Stimulated activated CD8-positive, alpha-beta memory T cell treated with anti-CD3 and anti-CD28 coated beads, Interleukin-7, amount 100 ng/mL, for 1 hour (primary cell): ENCODE measurements around the gene FGF3.

Experiments
- DNase-seq, 2 donors: peaks; one replicate each; pipeline ENCODE4 v3.0.0-alpha.2; 2020; ENCODE audit warnings: low read depth in 2 of 2

FGF3 gene

DNA sequence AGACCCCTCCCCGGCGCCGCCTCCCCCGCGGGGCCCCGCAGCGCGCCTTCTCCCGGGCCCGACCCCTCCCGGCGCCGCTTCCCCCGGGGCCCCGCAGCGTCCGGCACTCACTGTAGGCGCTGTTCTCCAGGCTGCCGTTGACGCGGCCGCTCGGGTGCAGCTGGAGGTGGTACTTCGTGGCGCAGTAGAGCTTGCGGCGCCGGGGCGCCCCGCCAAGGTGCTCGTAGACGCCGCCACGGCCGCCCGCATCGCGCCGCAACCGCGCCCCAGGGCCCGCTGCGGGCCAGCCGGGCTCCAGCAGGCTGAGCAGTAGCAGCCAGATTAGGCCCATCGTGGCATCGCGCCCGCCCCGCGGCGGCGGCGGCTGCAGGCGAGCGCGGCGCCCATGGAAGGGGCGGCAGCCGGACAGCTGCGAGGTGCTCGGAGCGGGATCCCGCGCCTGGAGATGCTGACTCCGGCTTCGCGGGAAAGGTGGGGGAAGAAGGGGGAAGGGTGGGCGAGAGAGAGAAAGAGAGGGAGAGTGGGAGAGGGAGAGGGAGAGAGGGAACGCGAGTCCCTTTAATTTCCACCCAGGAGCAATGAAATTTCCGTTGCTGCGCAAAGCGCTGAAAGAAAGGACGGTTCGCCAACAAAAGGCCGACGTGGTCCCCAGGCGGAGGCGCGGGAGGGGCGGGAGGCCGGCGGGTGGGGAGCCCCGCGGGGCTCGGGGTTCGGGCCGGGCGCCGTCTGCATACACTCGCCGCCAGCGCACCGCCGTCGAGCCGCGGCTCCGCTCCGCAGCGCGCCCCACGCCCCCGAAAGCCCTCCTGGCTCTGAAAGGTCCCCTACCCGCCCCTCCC lies at the start of gene FGF3:
FGF3 (minus strand) TSS at position 814 of the 839 bp plus-strand sequence; CDS start at position 331, 483 bp downstream.
- DNase-seq: no peak

DNA sequence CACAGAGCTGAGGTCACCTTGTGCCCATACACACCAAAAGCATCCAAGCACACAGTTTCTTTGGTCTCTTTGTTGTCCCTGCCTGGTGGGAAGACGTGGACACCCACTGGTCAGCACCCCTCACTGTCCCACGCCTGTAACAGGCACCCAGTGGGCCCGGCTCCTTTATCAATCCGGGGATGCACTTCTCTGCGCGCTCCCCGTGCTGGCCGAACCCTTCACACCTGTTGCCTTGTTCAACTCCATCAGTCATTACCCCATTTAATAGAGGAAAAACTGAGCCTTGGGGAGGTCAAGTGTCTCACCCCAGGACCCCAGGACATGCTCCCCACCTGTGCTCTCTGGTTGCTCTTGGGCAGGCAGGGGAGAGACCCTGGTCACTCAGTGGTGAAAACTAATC lies 49.7 kb upstream of the FGF3 start:
- DNase-seq: no peak

DNA sequence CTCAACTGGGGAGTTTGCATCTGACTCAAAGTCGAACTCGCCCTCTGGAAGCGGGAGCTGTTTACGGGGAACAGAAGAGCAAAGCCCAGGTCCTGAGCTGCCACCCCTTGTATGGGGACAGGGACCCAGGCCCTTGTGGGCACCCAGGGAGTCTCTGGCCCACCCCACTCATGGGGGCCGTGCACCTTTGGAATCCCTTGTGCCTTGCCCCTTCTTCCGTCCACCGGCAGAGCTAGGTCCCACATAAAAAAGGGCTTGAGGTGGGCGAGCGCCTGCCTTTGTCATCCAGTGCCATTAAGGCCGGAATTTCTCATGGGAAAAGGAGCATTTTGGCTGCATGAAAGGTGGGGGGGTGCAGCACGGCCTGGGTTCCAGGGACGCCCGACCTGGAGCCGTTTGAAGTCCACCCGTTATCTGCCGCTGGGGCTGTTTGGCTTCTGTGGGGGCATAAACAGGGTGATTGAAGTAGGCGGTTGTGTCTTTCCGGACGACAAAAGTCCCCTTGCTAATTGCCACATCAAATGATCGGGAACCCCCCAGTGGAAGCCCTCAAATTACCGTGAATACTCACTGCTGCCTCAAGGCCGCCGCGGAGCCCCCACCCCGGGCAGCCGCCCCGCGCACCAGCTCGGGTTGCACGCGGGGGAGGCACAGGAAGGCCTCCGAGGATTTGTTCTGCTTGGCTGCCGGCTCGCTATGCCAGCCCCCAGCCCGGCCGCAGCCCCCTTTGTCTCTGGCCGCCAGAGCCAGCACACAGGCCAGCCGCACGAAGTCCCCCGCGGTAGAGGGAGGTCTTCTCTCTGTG lies 49.0 kb upstream of the FGF3 start:
- DNase-seq: no peak

DNA sequence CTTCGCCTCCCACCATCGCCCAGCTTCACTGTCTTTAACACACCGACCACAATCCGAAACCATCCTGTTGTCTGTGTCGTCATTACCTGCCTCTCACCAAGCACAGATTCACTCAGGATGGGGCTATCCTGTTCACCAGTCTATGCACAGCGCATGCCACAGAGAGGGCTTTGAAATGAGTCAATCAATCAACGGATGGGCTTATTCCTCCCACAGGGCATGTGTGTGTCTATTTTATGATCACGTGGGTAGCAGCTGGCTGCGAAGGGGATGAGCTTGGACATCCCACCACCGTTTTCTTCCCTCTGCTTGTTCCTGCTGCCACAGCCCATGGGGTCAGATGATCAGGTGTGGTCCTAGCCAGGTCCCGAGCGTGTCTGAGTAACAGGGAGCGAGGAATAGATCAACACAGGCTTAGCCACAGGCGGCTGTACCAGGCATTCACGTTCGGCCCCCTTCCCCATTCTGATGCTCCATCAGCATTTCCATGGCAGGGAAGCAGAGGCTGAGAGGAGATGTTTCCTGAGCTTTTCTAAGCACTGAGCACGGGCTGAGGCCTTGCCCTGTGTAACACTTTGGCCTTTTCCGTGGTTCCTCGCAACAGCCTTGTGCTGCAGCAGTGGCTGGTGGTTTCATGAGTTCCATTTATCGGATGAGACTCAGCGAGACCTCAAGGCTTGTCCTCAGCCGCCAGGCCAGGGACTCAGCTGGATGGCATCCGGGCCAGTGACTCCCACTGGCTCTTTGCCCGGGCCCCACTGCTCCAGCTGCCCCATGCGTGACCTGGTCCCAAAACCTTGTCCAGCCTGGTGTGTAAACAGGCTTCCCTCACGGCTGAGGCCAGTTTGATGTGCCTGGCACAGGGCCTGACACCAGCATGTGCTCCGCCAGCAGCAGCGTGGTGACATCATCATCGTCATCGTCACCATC lies 48.1 kb upstream of the FGF3 start:
- DNase-seq: no peak

DNA sequence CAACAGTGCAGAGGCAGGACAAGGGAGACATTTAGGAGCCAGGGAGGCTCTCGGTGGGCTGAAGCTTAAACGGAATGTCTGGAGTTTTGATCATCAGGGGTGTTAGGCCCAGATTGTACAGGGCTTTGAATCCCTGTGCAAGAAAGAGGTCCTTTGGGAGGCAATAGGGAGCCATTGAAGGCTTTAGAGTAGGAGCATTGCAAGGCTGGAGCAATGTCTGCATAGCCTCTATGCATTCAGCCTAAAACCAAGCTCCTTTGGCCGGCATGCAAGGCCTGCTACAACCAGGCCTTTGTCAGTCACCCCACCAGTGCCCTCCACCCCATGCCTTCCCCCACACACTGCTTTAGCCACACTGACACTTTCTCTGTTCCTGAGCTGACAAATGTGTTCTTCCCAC lies 47.4 kb upstream of the FGF3 start:
- no peak for DNase-seq

DNA sequence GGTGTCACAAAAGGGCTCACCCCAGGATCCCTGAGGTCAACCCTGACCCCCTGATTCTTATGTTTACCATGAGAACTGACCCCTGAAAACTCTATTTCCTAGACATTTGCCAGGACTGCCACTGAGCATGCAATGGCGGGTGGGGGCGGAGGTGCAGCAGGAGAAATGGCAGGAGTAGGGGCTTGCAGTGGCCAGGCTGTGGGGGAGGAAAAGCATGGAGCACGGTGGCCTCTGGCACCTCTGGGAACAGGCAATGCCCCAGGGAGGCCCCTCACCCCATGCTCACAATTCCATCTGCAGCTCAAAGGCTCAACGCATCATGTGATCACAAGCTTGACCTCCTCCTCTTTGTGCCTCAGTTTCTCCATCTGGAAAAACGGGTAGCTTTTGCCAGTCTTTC lies 46.5 kb upstream of the FGF3 start:
- DNase-seq: no peak

DNA sequence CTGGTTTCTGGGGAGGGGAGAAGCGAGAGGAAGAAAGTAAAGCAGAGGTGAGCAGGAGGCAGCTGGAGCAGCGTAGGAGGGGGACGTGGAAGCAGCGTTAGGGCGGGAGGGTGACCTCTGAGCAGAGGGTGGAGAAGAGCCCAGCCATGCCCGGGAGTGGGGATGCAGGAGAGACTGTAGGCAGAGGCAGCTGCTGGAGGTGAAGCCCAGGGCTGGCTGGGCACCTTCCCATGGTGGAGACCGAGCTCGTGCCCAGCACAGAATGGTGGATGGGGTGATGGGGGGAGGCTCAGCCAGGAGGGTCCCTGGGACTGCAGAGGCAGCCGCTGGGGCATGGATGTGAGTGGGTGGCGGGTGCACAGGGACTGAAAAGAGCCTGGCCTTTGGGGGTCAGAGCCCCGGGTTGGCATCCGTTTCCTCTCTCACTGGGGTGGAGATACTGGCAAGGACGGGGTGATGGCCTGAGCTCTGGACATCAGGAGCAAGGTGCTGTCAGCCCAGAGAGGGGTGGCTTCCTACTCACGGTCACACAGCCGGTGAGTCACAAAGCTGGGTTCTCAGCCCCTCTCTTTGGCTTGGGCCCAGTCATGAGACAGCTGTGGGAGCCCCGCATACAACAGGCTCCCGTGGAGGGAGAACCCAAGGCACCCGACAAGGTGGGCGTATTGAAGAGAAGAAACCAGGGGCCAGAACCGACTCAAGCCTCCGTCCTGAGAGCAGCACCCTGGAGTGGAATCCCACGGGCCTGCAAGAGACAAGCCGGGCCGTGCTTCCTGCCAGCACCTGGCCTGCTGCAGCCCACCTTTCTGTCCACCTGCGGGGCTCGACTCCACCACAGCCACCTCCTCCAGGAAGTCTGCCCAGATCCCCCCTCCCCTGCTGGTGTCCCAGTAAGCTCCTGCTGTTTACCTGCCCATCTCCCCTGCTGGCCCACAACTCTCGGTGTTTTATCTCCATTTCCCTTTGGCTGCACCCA lies 45.8 kb upstream of the FGF3 start:
- DNase-seq: no peak

DNA sequence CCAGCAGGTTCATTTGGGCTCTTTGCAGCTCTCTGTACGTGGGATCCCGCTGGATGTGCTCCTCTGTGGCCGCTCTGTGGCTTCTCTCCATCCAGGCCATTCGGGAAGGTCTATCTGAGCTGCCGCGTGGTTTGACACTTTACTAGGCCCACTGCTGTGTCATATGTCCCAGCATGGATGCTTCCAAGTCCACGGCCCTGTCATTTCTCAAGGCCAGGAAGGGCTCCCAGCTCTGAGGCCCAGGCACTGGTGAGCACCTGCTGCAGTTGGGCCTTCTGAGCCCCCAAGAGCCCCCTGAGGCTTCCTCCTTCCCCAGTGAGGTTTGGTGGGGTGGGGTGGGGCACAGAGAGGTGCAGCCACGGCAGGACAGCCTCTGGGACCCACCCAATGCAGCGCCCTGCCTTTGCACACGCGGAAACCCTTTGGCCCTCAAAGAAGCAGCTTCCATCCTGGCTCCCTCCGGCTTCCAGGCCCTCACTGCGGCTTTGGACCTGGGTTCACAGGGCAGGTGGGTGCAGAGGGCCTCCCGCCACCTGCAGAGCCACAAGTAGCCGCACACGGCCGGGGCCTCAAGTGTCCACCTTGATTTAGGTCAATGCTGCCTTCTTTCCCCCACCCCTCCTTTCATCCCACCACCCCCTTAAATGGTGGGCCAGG lies 44.5 kb upstream of the FGF3 start:
- no peak for DNase-seq

DNA sequence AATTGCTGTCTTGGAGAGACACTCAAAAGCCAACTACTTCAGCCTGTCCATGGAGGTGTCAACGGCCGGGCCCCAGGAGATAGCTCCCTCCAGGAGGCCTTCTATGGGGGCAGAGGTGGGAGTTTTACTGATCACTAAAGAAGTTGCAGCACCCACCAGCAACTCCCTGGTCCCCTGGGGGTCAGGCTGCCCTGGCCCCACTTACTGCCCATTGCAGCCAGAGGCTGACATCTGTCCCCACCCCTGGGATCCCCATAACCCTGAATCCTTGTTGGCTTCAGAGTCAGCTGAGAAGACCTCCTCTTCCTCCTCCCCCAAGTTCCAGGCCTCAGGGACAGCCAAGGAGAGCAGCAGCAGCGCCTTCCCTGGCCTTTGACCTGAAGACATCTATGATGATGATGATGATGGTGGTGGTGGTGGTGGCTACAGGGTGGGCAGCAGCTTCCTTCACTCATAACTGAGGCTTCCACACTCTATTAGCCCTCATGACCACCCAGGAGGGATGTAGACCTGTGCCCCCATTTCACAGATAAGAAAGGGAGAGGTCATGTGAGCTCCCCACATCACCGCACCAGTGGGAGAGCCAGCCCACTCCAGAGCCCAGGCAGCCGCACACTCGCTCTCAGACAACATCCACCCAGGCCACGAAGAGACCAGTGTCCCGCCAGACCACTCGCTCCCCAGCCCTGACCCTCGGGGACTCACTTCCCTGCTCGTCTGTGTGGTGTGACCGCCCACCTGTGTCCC lies 43.8 kb upstream of the FGF3 start:
- no peak for DNase-seq

DNA sequence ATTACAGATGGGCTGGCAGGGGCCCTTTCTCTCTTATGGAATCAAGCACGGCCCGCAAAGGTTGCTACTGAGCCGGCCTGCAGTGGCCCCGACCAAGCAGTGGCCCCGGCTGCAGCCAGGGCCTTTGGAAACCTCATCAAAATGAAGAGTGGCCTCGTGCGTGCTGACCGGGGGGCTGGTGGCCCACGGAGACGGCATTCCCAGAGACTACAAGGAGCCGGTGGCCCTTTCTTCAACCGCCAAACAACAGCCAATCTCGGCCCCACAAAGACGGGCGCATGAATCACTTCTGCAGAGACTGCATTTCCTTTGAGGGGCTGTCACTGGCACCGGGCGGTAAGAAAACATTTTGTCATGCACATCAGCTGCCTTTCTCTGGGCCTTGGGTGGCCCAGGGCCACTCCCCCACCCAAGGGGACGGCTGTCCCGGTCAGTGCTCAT lies 43.1 kb upstream of the FGF3 start:
- no peak for DNase-seq

DNA sequence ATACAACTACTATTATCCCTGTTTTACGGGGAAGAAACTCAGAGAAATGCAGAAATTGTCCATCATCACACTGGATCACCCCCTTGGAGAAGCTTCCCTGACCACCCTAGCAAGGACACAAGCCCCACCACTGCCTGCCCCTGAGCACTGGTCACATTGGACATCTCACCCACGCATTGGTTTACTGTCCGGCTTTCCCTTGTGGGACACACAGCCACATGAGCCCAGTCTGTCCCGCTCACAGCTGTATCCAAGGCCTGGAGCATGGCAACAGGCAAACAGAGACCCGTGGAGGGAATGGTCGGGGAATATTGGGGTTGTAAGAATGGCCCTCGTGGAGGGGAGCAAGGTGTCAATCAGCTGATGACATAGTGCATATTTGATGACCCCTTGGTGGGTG lies 42.7 kb upstream of the FGF3 start:
- DNase-seq: no peak

DNA sequence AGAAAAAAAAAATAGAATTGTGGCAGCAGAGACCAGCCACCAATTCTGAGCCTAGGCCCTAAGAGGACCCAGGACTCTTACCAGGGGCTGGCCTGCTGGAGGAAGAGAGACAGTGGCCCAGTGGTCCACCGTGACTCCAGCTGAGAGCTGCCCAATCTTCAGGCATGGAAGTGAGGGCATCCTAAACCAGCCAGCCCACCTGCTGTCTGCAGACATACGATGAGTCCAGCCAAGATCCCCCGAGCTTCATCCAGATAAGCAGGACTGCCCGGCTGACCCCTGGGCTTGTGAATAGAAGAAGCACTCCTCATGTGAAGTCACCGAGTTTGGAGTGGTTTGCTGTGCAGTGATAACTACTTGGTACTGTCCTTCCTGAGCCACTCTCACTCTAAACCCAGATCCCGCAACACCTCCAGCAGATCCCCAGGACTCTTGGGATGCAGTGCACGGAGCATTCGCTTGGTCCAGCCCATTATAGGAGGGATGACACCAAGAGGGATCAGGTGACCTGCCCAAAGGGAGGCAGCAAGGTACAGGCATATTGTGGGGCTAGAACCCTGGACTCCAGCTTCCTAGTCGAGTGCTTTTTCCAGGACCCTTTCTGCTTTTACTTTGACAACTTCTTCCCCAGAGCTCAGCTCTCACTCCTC lies 41.7 kb upstream of the FGF3 start:
- no peak for DNase-seq

DNA sequence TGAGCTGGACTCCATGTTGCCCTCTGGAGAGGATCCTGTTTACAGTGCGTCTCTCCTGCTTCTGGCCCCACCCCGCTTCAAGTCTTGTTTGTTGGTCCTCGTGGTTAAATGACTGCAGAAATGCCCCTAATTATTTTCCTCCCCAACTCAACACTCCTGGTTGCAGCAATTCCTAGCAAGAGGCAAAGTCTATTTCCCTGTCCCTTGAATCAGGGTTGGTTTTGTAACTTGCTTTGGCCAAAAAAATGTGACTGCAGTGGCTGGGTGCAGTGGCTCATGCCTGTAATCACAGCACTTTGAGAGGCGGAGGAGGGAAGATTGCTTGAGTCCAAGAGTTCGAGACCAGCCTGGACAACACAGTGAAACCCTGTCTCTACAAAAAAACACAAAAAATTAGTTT lies 41.0 kb upstream of the FGF3 start:
- no peak for DNase-seq

DNA sequence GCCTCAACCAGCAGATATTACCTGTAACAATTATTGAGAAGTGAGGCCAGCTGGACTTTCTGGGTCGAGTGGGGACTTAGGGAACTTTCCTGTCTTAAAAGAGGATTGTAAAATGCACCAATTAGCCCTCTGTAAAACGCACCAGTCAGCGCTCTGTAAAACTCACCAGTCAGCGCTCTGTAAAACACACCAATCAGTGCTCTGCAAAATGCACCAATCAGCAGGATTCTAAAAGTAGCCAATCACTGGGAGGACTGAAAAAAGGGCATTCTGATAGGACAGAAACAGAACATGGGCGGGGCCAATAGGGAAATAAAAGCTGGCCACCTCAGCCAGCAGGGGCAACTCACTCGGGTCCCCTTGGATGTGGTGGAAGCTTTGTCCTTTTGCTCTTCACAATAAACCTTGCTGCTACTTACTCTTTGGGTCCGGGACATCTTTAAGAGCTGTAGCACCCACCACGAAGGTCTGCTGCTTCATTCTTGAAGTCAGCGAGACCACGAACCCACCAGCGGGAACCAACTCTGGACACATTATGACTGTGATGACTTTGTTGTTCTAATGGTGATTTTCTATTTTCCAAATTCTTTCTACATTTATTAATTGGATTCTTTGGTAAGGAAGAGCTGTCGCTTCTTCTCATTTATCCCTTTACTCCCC lies 40.2 kb upstream of the FGF3 start:
- DNase-seq: no peak

DNA sequence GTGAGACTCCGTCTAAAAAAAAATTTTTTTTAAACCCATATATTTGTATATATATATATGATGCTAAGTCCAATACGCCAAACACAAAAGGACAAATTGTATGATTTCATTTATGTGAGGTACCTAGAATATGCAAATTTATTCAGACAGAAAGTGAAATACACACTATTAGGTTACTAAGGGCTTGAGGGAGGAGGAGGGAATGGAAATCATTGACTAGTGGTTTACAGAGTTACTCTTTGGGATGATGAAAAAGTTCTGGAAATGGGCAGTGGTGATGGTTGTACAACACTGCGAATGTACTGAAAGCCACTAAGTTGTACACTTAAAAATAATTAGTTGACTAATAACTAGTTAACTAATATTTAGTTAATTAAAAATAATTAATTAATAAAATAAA lies 36.2 kb upstream of the FGF3 start:
- DNase-seq: no peak

DNA sequence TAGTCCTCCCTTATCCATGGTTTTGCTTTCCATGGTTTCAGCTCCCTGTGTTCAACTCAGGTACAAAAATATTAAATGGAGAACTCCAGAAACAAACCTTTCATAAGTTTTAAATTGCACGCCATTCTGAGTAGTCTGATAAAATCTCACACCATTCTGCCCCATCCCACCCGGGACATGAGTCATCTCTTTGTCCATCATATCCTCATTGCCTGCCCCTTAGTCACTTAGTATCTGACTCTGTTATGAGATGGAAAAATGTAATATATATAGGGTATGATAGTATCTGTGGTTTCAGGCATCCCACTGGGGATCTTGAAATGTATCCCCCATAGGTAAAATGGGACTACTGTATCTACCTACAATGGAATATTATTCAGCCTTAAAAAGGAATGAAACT lies 35.5 kb upstream of the FGF3 start:
- no peak for DNase-seq

DNA sequence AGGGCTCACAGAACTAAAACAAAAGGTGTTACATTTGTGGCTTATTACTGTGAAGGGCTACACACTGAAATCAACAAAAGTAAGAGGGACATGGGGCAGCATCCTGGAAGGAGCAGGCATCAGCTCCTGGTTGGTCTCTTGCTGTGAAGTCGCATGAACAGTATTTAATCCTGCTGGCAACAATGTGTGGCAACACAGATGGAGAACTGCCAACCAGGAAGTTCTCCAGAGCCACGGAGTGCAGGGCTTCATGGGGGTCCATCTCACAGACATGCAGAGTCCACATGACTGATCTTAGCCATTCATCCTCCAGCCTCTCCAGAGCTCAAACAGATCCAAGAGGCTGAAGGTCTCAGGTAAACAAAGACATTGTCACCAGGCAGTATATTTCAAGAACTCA lies 32.8 kb upstream of the FGF3 start:
- no peak for DNase-seq

DNA sequence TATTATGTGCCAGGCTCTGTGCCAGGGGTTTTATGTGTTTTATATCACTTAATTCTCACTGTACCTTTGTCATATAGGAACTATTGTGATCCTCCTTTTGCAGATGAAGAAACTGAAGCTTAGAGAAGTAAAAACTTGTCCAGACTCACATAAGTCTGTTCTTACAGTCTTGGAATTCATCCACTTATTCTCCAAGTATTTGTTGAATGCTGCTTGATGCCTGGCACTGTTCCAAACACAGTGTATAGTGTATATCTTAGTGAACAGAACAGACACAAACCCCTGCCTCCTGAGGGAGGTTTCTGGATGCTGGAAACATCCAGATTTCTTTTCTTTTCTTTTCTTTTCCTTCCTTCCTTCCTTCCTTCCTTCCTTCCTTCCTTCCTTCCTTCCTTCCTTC lies 29.0 kb upstream of the FGF3 start:
- DNase-seq: no peak
